A549 (cell line): ENCODE data around the gene MTTP.

ENCODE experiments used
- CEBPB ChIP-seq, 2 experiments: fragments of >200 bp in 1 of 2; sonication (Bioruptor Twin) in 1 of 2; formaldehyde crosslinking in 1 of 2; IDR thresholded peaks; 2 replicates each; pipeline ENCODE4 v1.6.1; 2012 to 2016
- CTCF ChIP-seq: fragments of >200 bp; sonication (Bioruptor Twin); formaldehyde crosslinking; IDR thresholded peaks from 3 replicates; pipeline ENCODE4 v1.5.1; 2016
- FOSL2 ChIP-seq, 2 experiments: fragments of 450-650 bp in 1 of 2; fragments of >200 bp in 1 of 2; sonication (Bioruptor Twin) in 1 of 2; formaldehyde crosslinking; IDR thresholded peaks; 2 replicates each; pipeline versions ENCODE4 v1.5.0 to v1.6.1; 2016 to 2020; ENCODE audit warnings: mild to moderate bottlenecking in 1 of 2, moderate library complexity in 1 of 2
- HDAC2 ChIP-seq: fragments of 200-600 bp; sonication (generic); IDR thresholded peaks from 2 replicates; pipeline ENCODE4 v1.6.1; 2016
- JUN ChIP-seq, 2 experiments: fragments of >200 bp; sonication (Bioruptor Twin); formaldehyde crosslinking; IDR thresholded peaks; 2 replicates in 1 of 2; 3 replicates in 1 of 2; pipeline ENCODE4 v1.6.1; 2016 to 2017
- MAFK ChIP-seq: fragments of 450-650 bp; IDR thresholded peaks from 2 replicates; pipeline ENCODE4 v1.6.1; 2014; ENCODE audit not compliant: partially characterized antibody
- MAX ChIP-seq: IDR thresholded peaks from 2 replicates; pipeline ENCODE4 v1.6.1; 2012
- PHF8 ChIP-seq: fragments of 200-600 bp; sonication (generic); IDR thresholded peaks from 2 replicates; pipeline ENCODE4 v1.6.1; 2016; ENCODE audit warnings: low read depth, mild to moderate bottlenecking, antibody characterized with exemption, moderate library complexity, borderline replicate concordance
- POLR2A ChIP-seq: IDR thresholded peaks from 2 replicates; pipeline ENCODE4 v1.6.1; 2012; ENCODE audit warnings: mild to moderate bottlenecking, low read length
- RFX5 ChIP-seq: fragments of 450-650 bp; IDR thresholded peaks from 2 replicates; pipeline ENCODE4 v1.7.1; 2014; ENCODE audit warnings: antibody characterized with exemption, mild to moderate bottlenecking, moderate library complexity
- RNF2 ChIP-seq: fragments of 200-600 bp; sonication (generic); IDR thresholded peaks from 2 replicates; pipeline ENCODE4 v1.6.1; 2016; ENCODE audit warnings: low read depth, mild to moderate bottlenecking, antibody characterized with exemption, moderate library complexity, borderline replicate concordance
- SMC3 ChIP-seq: fragments of >200 bp; sonication (Bioruptor Twin); formaldehyde crosslinking; IDR thresholded peaks from 3 replicates; pipeline ENCODE4 v1.6.1; 2018; ENCODE audit warnings: inconsistent platforms
- SREBF2 ChIP-seq: fragments of 450-650 bp; IDR thresholded peaks from 2 replicates; pipeline ENCODE4 v1.6.1; 2014; ENCODE audit warnings: mild to moderate bottlenecking, moderate library complexity

GRCh38 chr4:99642725-99643489 is 68.3 kb downstream of the MTTP start:
- no peak for TF ChIP-seq CTCF
- TF ChIP-seq POLR2A = no peak
- TF ChIP-seq CEBPB (IDR thresholded peaks at IDR 0.05) = no peak
- no peak for TF ChIP-seq SMC3
- no peak for TF ChIP-seq FOSL2 (IDR thresholded peaks at IDR 0.05)
- no peak for TF ChIP-seq FOSL2 (CRISPR knock-in tag; IDR thresholded peaks at IDR 0.05)
- no peak for TF ChIP-seq MAFK
- no peak for TF ChIP-seq MAX
- TF ChIP-seq HDAC2 = no peak
- no peak for TF ChIP-seq RFX5
- no peak for TF ChIP-seq SREBF2
- TF ChIP-seq PHF8 = no peak
- no peak for TF ChIP-seq JUN (IDR thresholded peaks at IDR 0.05)
- TF ChIP-seq RNF2 = no peak
